ENCODE data around the gene MTX1.

DNA sequence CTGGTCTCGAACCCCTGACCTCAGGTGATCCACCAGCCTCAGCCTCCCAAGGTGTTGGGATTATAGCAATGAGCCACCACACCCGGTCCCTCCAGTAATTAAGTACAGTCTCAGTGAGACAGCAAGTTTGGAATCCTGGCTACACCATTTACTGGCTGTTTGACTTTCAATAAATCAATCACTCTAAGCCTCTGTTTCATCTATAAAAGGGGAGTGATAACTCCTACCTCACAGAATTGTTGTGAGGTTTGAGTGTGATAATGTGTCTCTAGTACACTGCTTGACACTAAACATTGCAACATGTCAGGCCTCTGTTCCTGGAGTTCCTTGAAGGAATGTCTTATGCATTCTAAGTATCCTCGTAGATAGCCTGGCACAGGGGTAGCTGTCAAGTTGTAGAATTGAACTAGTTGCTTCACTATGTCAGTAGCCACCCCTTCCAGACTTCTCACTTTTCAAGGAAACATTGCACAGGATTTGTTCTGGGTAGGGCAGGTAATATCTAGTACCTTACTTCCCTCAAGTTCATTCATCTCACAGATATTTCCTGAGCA lies 34.4 kb downstream of the MTX1 start:
- TF ChIP-seq POLR2A (IDR thresholded peaks at IDR 0.05; ENCODE audit: low read depth, low read length) (no peak), POU2F2 (IDR thresholded peaks at IDR 0.05; ENCODE audit: low read depth, low read length) (no peak)
